ENCODE data around the gene MAPK1.
"Not testable (repeated sequence)": the region's sequence is repeated elsewhere in the genome, so short reads cannot be mapped to it uniquely, and the experiment has no call there.

GRCh38 chr22:21874953-21875352 lies 7.5 kb upstream of the MAPK1 start:
- not testable (repeated sequence) for TF ChIP-seq POLR2A (IDR thresholded peaks at IDR 0.05; ENCODE audit: low read depth, low read length); TAF1 (IDR thresholded peaks at IDR 0.05; ENCODE audit: borderline replicate concordance, low read depth, low read length)

All from GM12892 (cell line).